CD4-positive, alpha-beta T cell treated with Interleukin-17A for 1 hour (primary cell): ENCODE results near the gene UNKL.

Experiments
- DNase-seq: peaks from one replicate; pipeline ENCODE4 v3.0.0-alpha.2; 2020

The UNKL gene

GRCh38 chr16:1372292-1372950 lies 42.1 kb downstream of the UNKL start:
- no peak for DNase-seq

GRCh38 chr16:1371054-1371978 lies 43.2 kb downstream of the UNKL start:
- no peak for DNase-seq

DNA sequence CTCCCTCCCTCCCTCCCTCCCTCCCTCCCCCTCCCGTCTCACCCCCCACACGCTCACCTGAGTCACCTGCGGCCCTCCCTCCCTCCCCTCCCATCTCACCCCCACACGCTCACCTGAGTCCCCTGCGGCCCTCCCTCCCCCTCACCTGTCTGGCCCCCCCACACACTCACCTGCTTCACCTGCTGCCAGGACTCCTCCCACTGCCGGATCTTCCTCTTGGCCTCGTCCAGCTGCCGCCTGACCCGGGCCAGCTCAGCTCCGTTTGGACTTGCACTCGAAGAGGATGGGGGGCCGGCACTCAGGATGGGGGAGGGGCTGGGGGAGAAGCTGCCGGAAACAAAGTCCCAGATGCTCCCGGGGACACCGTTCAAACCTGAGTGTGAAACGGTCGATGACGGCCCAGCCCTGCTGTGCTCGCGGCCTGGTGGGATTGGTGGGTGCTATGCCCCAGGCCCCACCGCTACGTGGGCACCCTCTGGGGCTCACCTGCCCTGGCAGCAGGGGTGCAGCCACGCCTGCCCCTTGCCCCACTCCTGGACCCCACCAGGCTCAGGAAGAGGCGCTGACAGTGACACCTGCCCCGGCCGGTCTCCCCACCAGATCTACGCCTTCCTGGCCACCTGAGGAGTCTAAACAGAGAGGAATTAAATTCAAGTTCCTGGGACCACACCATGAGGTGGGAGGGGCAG lies 46.9 kb downstream of the UNKL start:
- DNase-seq, result no peak

DNA sequence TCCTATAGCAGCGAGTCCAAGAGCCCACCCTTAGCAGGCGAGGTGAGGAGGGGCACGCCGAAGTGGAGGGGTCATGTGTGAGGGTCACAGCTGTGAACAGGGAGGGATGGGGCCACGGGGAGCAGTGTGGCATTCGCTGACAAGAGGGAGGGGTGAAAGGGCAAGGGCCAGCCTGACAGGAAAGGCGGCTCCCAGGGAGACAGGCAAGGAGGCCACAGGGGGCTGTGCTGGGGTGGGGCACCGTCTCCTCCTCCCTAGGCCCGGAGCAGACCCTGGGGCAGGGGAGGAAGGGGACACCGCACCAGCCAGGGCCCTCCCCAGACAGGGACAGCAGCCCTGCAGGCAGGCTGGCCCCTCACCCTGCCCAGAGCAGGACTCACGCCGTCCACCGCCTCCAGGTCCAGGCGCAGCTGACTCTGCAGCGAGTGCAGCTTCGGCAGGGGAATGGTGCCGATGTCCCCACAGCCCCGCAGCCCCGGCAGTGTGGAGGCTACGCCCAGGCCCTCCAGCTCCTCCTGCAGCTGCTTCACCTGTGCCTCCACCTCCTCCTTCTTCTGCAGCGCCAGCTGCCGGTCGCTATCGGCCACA lies 47.7 kb downstream of the UNKL start:
- no peak for DNase-seq

GRCh38 chr16:1366060-1366711 lies 48.3 kb downstream of the UNKL start:
- no peak for DNase-seq

DNA sequence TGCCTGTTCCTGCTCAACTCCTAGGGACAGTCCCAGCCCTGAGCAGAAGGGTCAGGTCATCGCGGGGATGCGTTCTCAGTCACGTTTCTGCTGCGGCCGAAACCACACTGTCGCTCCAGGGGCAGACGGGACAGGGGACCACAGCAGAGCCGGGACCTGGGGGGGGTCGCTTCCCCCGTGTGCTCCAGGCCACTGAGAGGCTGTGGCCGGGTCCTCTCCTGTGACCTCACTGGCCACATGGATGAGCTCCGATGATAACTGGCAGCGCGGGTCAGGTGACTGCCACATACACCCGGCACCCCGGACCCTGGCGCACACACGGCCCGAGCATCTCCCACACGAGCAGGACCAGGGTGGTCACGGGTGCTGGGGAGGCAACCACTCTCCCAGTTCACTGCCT lies 50.0 kb downstream of the UNKL start:
- no peak for DNase-seq

GRCh38 chr16:1363501-1364041 lies 50.9 kb downstream of the UNKL start:
- peak; percentile 69 for DNase-seq

DNA sequence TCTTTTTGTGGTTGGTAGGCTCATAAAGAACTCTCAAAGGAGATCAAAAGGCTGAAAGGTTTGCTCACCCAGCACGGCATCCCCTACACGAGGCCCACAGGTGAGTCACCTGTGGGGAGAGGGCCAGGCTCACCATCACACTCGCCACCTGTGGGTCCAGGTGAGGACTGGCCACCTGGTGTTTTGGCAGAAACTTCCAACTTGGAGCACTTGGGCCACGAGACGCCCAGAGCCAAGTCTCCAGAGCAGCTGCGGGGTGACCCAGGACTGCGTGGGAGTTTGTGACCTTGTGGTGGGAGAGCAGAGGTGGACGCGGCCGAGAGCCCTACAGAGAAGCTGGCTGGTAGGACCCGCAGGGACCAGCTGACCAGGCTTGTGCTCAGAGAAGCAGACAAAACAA lies 51.7 kb downstream of the UNKL start:
- no peak for DNase-seq

- DNase-seq, result no peak
These were observed 52.7 kb downstream of the UNKL start for GRCh38 chr16:1361685-1362360.

DNA sequence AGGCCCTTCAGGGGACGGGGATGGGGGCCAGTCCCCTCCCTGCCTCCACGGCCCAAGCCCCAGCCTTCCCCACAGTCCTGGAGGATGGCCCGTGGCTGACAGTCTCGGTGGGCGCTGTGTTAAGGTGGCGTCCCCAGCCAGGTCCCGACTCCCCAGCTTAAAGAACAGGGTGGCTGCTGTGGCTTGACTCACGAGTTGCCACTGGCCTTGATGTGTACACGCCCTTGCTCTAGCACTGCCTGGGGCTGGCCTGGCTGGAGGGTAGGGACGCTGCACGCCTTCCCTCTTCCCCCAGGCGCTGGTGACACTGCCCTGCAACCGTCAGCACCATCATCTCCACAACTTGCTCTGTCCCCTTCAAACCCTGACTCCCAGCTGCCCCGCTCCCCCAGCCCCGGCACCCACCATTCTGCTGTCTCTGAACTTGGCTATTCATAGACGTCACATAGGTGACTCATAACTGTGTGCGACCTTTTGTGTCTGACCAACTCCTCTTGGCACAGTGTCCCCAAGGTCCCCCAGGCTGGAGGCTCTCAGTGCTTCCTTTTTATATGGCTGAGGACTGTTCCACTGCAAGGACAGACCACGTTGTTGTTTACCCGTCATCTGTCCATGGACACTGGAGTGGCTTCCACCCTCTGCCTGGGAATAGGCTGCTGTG lies 56.5 kb downstream of the UNKL start:
- DNase-seq, result no peak

DNA sequence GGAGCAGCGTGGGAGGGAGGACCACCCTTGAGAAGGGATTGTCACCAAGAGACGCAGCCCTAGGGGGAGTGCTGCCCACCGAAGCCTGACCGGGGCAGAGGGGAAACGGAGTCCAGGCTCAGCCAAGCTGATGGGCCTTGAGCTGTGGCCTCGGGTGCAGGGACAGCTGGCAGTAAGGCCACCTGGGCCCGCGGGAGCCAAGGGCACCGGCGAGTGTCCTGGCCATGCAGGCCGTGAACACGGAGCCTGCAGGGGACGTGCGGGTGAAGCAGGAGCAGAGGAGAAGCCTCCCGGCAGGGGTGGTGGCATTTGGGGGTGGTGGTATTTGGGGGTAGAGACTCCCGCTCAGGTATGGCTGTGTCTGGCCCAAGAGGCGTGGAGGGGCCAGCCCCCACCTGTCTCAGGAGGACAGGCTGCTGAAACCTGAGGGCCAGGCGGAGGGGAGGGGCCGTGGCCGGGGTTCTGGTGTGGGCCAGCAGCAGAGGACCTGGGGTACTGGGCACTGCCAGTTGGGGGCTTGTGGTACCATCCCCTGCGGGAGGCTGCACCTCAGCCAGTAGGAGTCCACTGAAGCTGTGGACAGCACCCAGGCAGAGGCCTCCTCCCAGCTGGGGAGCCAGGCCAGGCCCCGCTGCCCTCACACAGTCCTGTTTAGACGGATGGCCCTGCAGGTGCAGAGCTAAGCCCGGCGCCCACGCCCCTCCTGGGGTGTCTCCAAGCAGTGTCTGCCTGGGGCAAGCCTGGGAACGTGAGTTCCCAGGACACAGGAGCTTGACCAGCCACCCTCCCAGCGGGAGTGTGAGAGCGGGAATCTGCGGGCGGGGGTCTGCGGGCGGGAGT lies 58.2 kb downstream of the UNKL start:
- no peak for DNase-seq

GRCh38 chr16:1355591-1355990 lies 58.9 kb downstream of the UNKL start:
- no peak for DNase-seq

GRCh38 chr16:1354815-1355540 lies 59.5 kb downstream of the UNKL start:
- DNase-seq, result no peak

DNA sequence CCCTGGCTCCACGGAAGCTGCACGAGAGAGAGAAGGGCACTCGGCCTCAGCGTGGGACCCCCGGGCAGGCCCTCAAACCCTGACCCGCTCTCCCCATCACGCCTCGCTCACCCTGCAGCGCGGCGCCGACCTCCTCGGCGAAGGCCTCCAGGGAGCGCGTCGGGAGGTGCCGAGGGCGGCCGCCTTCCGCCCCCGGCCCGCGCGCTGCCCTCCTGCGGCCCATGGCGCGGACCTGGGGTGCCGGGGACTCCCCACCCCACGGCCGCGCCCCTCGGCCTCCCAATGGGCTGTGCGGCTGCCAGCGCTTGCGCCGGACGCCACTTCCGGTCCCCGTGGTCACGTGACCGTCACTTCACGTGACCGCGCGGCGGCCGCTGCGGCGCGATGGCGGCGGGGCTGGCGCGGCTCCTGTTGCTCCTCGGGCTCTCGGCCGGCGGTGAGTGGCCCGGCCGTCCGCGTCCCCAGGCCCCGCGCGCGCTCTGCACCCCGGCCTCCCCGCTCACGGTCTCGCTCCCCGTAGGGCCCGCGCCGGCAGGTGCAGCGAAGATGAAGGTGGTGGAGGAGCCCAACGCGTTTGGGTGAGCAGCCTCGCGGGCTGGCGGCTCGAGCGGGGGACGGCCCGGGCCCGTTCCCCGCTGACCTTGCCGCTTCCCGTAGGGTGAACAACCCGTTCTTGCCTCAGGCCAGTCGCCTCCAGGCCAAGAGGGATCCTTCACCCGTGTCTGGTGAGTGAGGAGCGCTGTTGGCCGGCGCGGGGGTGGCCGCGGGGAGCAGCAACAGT lies 62.7 kb downstream of the UNKL start, which contains the start of the genes GNPTG and TSR3:
GNPTG (plus strand) TSS at position 350 of the 781 bp plus-strand sequence; CDS start at position 385, 35 bp downstream.
TSR3 (minus strand) TSS at position 297 of the 781 bp plus-strand sequence; CDS start at position 223, 74 bp downstream.
- DNase-seq, result peak; percentile 87

DNA sequence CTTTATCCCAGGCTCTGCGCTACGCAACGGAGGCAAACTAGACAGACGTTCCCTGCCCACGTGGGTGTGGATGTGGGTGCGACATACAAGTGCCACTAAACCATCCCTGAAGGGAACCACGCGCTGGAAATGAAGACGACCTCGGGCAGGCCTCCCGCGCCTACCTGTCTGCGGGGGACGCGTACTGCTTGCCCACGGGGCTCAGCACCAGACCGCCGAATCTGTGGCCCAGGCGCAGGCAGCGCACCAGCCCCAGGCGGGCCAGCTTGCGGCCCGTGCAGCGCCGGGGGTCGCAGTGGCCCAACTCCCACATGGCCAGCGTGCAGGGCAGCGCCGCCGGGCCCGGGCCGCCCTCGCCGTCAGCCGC lies 63.3 kb downstream of the UNKL start:
- DNase-seq, result no peak

DNA sequence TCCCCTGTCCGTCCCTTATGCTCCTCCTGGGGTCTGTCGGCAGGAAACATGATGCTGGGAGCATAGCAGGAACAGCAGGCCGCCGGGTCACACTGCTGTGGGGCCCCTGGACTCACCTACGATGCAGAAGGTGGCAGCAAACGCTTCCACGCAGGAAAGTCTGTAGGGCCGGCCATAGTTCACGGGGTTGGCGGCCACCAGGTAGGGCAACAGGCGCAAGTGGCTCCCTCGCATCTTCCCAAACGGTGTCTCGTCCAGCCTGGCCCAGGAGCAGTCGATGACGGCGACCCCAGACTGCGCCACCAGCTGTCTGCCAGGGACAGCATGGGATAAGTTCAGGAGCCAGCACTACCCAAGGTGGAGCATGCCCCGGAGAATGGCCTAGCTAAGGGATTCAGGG lies 63.8 kb downstream of the UNKL start:
- DNase-seq, result no peak

GRCh38 chr16:1349951-1350350 lies 64.6 kb downstream of the UNKL start:
- no peak for DNase-seq

- DNase-seq, result no peak
These were observed 65.2 kb downstream of the UNKL start for GRCh38 chr16:1349351-1349750.

- DNase-seq, result no peak
These were observed 65.6 kb downstream of the UNKL start for GRCh38 chr16:1348926-1349325.
